GM18873 (cell line): ENCODE results near the gene ASNS.

ENCODE experiments used
- ATAC-seq: cut with Tn5 transposase; IDR thresholded peaks from one replicate; pipeline ENCODE4 v1.9.1; 2021; ENCODE audit warnings: mild to moderate bottlenecking, moderate library complexity, moderate number of reproducible peaks; ENCODE audit not compliant: unreplicated experiment, low FRiP score

Gene ASNS

GRCh38 chr7:97845622-97846203 lies 26.5 kb downstream of the ASNS start:
- no peak for ATAC-seq

DNA sequence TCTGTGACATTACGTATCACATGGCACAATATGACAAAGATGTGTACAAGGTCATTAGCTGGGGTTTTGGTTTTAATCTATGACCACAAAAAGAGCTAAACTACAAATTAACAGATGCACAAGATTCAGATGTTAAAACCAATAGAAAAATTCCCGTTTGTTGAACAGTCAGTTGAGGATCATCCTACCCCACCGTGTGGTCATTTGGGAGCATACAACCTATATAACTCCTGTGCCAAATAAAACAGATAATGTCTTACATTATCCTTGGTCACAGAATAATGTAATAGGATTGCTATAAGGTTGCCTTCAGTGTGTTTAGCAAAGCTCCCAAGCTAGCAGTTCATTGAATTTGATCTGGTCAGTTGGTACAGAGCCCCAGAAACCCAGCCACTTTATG lies 28.2 kb downstream of the ASNS start:
- no peak for ATAC-seq

DNA sequence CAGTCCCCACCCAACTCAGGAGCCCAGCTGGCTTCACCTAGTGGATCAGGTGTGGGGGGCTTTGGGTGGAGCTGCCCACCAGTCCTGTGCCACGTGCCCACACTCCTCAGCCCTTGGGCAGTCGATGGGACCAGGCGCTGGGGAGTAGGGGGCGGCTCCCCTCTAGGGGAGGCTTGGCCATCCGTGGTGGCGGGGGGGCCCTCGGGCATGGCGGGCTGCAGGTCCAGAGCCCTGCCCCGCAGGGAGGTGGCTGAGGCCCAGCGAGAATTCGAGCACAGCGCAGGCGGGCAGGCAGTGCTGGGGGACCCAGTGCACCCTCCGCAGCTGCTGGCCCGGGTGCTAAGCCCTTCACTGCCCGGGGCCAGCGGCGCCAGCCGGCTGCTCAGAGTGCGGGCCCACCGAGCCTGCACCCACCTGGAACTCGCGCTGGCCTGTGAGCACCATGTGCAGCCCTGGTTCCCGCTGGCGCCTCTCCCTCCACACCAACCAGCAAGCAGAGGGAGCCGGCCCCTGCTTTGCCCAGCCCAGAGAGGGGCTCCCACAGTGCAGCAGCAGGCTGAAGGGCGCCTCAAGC lies 29.3 kb downstream of the ASNS start:
- ATAC-seq: no peak

DNA sequence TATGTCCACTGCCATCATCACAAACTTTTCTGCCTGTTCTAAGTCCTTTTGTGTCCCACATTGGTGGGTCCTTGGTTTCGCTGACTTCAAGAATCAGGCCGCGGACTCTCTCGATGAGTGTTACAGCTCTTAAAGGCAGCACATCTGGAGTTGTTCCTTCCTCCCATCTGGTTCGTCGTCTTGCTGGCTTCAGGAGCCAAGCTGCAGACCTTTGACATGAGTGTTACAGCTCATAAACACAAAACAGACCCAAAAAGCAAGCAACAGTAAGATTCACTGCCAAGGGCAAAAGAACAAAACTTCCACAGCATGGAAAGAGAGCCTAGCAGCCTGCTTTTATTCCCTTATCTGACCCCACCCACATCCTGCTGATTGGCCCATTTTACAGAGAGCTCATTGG lies 30.2 kb downstream of the ASNS start:
- no peak for ATAC-seq

GRCh38 chr7:97835296-97836138 lies 36.7 kb downstream of the ASNS start:
- peak; percentile 73 for ATAC-seq

- no peak for ATAC-seq
These were observed 53.0 kb downstream of the ASNS start for GRCh38 chr7:97819161-97819560.

DNA sequence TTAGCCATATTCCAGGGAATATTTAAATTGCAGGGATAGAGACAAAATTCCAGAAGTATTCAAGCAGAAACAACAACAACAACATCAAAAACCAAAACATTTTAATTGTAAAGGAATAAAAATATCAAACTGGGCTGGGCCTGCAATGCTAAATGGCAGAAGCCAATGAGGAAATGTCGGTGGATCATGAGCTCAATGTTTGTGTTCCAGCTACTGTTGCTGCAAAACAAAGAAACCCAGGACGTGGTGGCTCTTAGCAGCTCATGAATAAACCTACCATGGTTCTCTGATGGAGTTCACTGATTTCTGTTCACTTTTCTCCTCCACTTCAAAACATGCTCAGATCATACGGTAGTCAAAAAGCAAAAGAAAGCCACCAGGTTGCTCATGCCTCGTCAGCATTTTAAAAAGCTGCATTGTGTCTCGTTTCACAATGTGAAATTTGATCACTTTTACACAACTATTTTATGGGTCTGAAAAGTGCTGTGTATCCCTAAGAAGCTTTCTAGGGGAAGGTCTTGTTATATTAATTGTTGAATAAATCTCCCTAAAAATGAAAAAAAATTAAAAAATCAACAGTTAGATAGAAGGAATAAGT lies 54.0 kb downstream of the ASNS start:
- no peak for ATAC-seq
